H9 (cell line): ENCODE measurements around the gene GSN. TPM values are rescaled to one million over a fixed set of nuclear protein-coding genes. Genes with fewer than 3 reads are reported as not detected.

Experiments used
- DNase-seq: peaks from one replicate; pipeline ENCODE4 v3.0.0-alpha.2; 2017
- H2AFZ ChIP-seq: one replicate; pipeline ENCODE4 v1.6.1; 2013; ENCODE audit warnings: mild to moderate bottlenecking, low read length, control low read depth, moderate library complexity
- H2AK5ac ChIP-seq: 2 replicates; pipeline ENCODE4 v1.6.1; 2013; ENCODE audit warnings: low read length, control low read depth, mixed read lengths; ENCODE audit not compliant: insufficient read length
- H2BK120ac ChIP-seq: one replicate; pipeline ENCODE4 v1.6.1; 2013; ENCODE audit warnings: low read depth, mild to moderate bottlenecking, low read length, control low read depth, inconsistent platforms; ENCODE audit not compliant: poor library complexity, severe bottlenecking
- H2BK12ac ChIP-seq: 2 replicates; pipeline ENCODE4 v1.6.1; 2013; ENCODE audit warnings: low read length, control low read depth, mixed read lengths, low read depth; ENCODE audit not compliant: insufficient read length
- H2BK15ac ChIP-seq: 2 replicates; pipeline ENCODE4 v1.6.1; 2013; ENCODE audit warnings: low read depth, low read length, control low read depth
- H2BK20ac ChIP-seq: one replicate; pipeline ENCODE4 v1.6.1; 2013; ENCODE audit warnings: low read depth, mild to moderate bottlenecking, low read length, control low read depth, inconsistent platforms; ENCODE audit not compliant: poor library complexity, severe bottlenecking
- H2BK5ac ChIP-seq: 2 replicates; pipeline ENCODE4 v1.6.1; 2013; ENCODE audit warnings: low read length, control low read depth, mixed read lengths; ENCODE audit not compliant: insufficient read length
- H3K14ac ChIP-seq: 2 replicates; pipeline ENCODE4 v1.6.1; 2013; ENCODE audit warnings: low read length, control low read depth; ENCODE audit not compliant: insufficient read depth
- H3K18ac ChIP-seq: 2 replicates; pipeline ENCODE4 v1.6.1; 2013; ENCODE audit warnings: low read depth, mild to moderate bottlenecking, mixed read lengths, low read length, control low read depth; ENCODE audit not compliant: insufficient read length
- H3K23ac ChIP-seq: 2 replicates; pipeline ENCODE4 v1.6.1; 2013; ENCODE audit warnings: low read length, control low read depth, mixed read lengths, low read depth; ENCODE audit not compliant: insufficient read length
- H3K23me2 ChIP-seq: 2 replicates; pipeline ENCODE4 v1.6.1; 2013; ENCODE audit warnings: low read depth, mild to moderate bottlenecking, mixed read lengths, low read length, control low read depth; ENCODE audit not compliant: insufficient read length, poor library complexity, severe bottlenecking
- H3K27ac ChIP-seq: 2 replicates; pipeline ENCODE4 v1.5.1; 2013; ENCODE audit warnings: low read length, control low read depth, mixed read lengths, low read depth; ENCODE audit not compliant: insufficient read length
- H3K27me3 ChIP-seq: 2 replicates; pipeline ENCODE4 v1.6.1; 2013; ENCODE audit warnings: low read length, control low read depth, inconsistent platforms; ENCODE audit not compliant: insufficient read depth
- H3K4ac ChIP-seq: 2 replicates; pipeline ENCODE4 v1.6.1; 2013; ENCODE audit warnings: low read depth, mild to moderate bottlenecking, control low read depth, inconsistent platforms, low read length, moderate library complexity
- H3K4me1 ChIP-seq: 2 replicates; pipeline ENCODE4 v1.6.1; 2013; ENCODE audit warnings: low read length, control low read depth, inconsistent platforms; ENCODE audit not compliant: insufficient read depth
- H3K4me2 ChIP-seq: 2 replicates; pipeline ENCODE4 v1.6.1; 2013; ENCODE audit warnings: low read length, control low read depth, mixed read lengths; ENCODE audit not compliant: insufficient read length, insufficient read depth
- H3K56ac ChIP-seq: 2 replicates; pipeline ENCODE4 v1.6.1; 2013; ENCODE audit warnings: low read depth, mild to moderate bottlenecking, mixed read lengths, low read length, control low read depth; ENCODE audit not compliant: insufficient read length
- H3K79me1 ChIP-seq: 2 replicates; pipeline ENCODE4 v1.6.1; 2013; ENCODE audit warnings: low read depth, mild to moderate bottlenecking, moderate library complexity, low read length, control low read depth, inconsistent platforms; ENCODE audit not compliant: insufficient read depth, poor library complexity, severe bottlenecking
- H3K79me2 ChIP-seq: 2 replicates; pipeline ENCODE4 v1.6.1; 2013; ENCODE audit warnings: low read length, control low read depth, inconsistent platforms; ENCODE audit not compliant: insufficient read depth
- H3K9ac ChIP-seq: 2 replicates; pipeline ENCODE4 v1.6.1; 2013; ENCODE audit warnings: low read length, control low read depth, mixed read lengths; ENCODE audit not compliant: insufficient read length; ENCODE audit errors: extremely low read depth
- H3K9me3 ChIP-seq: one replicate; pipeline ENCODE4 v1.6.1; 2013; ENCODE audit warnings: low read depth, low read length, inconsistent platforms; ENCODE audit not compliant: control insufficient read depth
- H3T11ph ChIP-seq: one replicate; pipeline ENCODE4 v1.6.1; 2013; ENCODE audit warnings: mild to moderate bottlenecking, low read length, control low read depth, inconsistent platforms
- H4K20me1 ChIP-seq: one replicate; pipeline ENCODE4 v1.6.1; 2013; ENCODE audit not compliant: control insufficient read depth, insufficient read length, insufficient read depth
- H4K5ac ChIP-seq: 2 replicates; pipeline ENCODE4 v1.6.1; 2013; ENCODE audit warnings: low read depth, mild to moderate bottlenecking, mixed read lengths, low read length, control low read depth; ENCODE audit not compliant: insufficient read length
- H4K8ac ChIP-seq: replicated peaks from 2 replicates; pipeline ENCODE4 v1.6.1; 2013; ENCODE audit warnings: low read length, control low read depth, mixed read lengths, low read depth; ENCODE audit not compliant: insufficient read length
- H4K91ac ChIP-seq: 2 replicates; pipeline ENCODE4 v1.6.1; 2013; ENCODE audit warnings: low read depth, mild to moderate bottlenecking, moderate library complexity, mixed read lengths, low read length, control low read depth; ENCODE audit not compliant: insufficient read length
- H3K27ac Mint-ChIP-seq, 3 experiments: 2 replicates in 2 of 3; 3 replicates in 1 of 3; pipeline ENCODE4 v1.8.0; 2020 to 2021; ENCODE audit warnings: mixed read lengths in 3 of 3, mild to moderate bottlenecking in 1 of 3, moderate library complexity in 1 of 3
- H3K27me3 Mint-ChIP-seq: 2 replicates; pipeline ENCODE4 v1.8.0; 2021; ENCODE audit warnings: low read depth, mild to moderate bottlenecking, moderate library complexity, mixed read lengths
- H3K36me3 Mint-ChIP-seq, 3 experiments: 2 replicates in 2 of 3; 3 replicates in 1 of 3; pipeline ENCODE4 v1.8.0; 2020 to 2021; ENCODE audit warnings: low read depth in 3 of 3, mixed read lengths in 3 of 3; ENCODE audit not compliant: insufficient read depth in 1 of 3
- H3K4me1 Mint-ChIP-seq, 2 experiments: 2 replicates each; pipeline ENCODE4 v1.8.0; 2020; ENCODE audit warnings: mixed read lengths in 2 of 2
- H3K4me3 Mint-ChIP-seq, 2 experiments: 2 replicates in 1 of 2; 3 replicates in 1 of 2; pipeline ENCODE4 v1.8.0; 2020 to 2021; ENCODE audit warnings: mild to moderate bottlenecking in 2 of 2, mixed read lengths in 2 of 2, moderate library complexity in 1 of 2
- H3K9me3 Mint-ChIP-seq, 2 experiments: 2 replicates in 1 of 2; 3 replicates in 1 of 2; pipeline ENCODE4 v1.8.0; 2020; ENCODE audit warnings: mild to moderate bottlenecking in 2 of 2, mixed read lengths in 2 of 2, moderate library complexity in 1 of 2
- WGBS: extraction: QIAGEN DNeasy Blood & Tissue Kit; methylation state at CpG from one replicate; pipeline ENCODE4 v1.1.7; 2013; ENCODE audit warnings: missing lambda C conversion rate, low lambda C conversion rate, mixed read lengths; ENCODE audit not compliant: insufficient read length; ENCODE audit errors: extremely low coverage; 5-methylcytosine and 5-hydroxymethylcytosine counted together
- total RNA-seq: library from RNA; stranded (reverse); gene quantifications from 2 replicates; pipeline ENCODE4 v1.2.1, GENCODE V29; 2021
- TF ChIP-seq, protein P1 (sequence below): fragments of 200-600 bp; sonication (generic); conservative IDR thresholded peaks from 3 replicates; pipeline ENCODE4 v1.8.0; 2021; ENCODE audit warnings: antibody characterized with exemption, mild to moderate bottlenecking

GSN gene
- total RNA-seq, 1 experiment from 2014 or later, result 14.9 TPM

DNA sequence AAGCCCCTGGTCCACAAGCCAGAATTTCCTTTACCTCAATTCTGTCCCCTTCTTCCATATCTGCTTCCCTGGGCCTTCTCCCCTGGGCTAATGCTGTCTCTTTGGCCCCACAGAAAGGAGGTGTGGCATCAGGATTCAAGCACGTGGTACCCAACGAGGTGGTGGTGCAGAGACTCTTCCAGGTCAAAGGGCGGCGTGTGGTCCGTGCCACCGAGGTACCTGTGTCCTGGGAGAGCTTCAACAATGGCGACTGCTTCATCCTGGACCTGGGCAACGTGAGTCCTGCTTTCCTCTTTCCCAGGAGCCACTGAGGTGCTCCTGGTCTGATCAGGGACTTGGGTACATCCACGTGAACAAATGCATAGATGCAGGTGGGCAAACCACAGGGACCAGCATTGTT, 42.6 kb downstream of the GSN start:
- no peak overlapping the region for H4K8ac ChIP-seq
- H2AFZ ChIP-seq, result no peak overlapping the region
- no peak for DNase-seq
- no peaks in the 10 kb centered on the region for H3K4me1 ChIP-seq
- TF ChIP-seq, protein P1, sequence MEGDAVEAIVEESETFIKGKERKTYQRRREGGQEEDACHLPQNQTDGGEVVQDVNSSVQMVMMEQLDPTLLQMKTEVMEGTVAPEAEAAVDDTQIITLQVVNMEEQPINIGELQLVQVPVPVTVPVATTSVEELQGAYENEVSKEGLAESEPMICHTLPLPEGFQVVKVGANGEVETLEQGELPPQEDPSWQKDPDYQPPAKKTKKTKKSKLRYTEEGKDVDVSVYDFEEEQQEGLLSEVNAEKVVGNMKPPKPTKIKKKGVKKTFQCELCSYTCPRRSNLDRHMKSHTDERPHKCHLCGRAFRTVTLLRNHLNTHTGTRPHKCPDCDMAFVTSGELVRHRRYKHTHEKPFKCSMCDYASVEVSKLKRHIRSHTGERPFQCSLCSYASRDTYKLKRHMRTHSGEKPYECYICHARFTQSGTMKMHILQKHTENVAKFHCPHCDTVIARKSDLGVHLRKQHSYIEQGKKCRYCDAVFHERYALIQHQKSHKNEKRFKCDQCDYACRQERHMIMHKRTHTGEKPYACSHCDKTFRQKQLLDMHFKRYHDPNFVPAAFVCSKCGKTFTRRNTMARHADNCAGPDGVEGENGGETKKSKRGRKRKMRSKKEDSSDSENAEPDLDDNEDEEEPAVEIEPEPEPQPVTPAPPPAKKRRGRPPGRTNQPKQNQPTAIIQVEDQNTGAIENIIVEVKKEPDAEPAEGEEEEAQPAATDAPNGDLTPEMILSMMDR, result no peak
- H3K79me1 ChIP-seq, result no peaks in the 10 kb centered on the region
- no peaks in the 10 kb centered on the region for H3K23me2 ChIP-seq
- H3K14ac ChIP-seq, result no peak overlapping the region
- H4K91ac ChIP-seq, result no peak overlapping the region
- no peak overlapping the region for H3K56ac ChIP-seq
- no peak overlapping the region for H3K23ac ChIP-seq
- no peak overlapping the region for H2BK15ac ChIP-seq
- H3K4ac ChIP-seq, result no peak overlapping the region
- Mint-ChIP-seq H3K4me3 (no peak overlapping the region), H3K9me3 (no peaks in the 10 kb centered on the region), H3K36me3 (peaks cover 2 to 5% (median 3%) of the 10 kb centered on the region in 3 experiments; a peak in 3 of 7 replicates), H3K27me3 (peaks cover 43% of the 10 kb centered on the region), H3K27ac (no peak overlapping the region; a peak in 1 of 7 replicates), H3K4me1 (0 out of 4 replicates have a peak, but pooled peaks cover 2 to 3% of the 10 kb centered on the region in 2 experiments)
- no peak overlapping the region for H2AK5ac ChIP-seq
- H3K79me2 ChIP-seq, result no peaks in the 10 kb centered on the region
- no peak overlapping the region for H3K27ac ChIP-seq
- no peaks in the 10 kb centered on the region for H3K9me3 ChIP-seq
- H2BK12ac ChIP-seq, result no peak overlapping the region
- no peak overlapping the region for H3T11ph ChIP-seq
- no peak overlapping the region for H2BK5ac ChIP-seq
- WGBS, result no CpG with 5 or more reads among the region's 9 CpGs
- H3K4me2 ChIP-seq, result no peak overlapping the region
- no peak overlapping the region for H2BK120ac ChIP-seq
- no peak overlapping the region for H3K9ac ChIP-seq
- H2BK20ac ChIP-seq, result no peak overlapping the region
- no peaks in the 10 kb centered on the region for H3K27me3 ChIP-seq
- no peak overlapping the region for H4K5ac ChIP-seq
- H4K20me1 ChIP-seq, result no peaks in the 10 kb centered on the region
- no peak overlapping the region for H3K18ac ChIP-seq
